ENCODE results near the gene CDC42SE2. TPM values are rescaled to one million over a fixed set of nuclear protein-coding genes. Genes with fewer than 3 reads are reported as not detected.
"Not testable (repeated sequence)": the region's sequence is repeated elsewhere in the genome, so short reads cannot be mapped to it uniquely, and the experiment has no call there.

CDC42SE2 gene
- total RNA-seq, 2 donors from 2014 or later = 51.0 to 63.5 TPM

DNA sequence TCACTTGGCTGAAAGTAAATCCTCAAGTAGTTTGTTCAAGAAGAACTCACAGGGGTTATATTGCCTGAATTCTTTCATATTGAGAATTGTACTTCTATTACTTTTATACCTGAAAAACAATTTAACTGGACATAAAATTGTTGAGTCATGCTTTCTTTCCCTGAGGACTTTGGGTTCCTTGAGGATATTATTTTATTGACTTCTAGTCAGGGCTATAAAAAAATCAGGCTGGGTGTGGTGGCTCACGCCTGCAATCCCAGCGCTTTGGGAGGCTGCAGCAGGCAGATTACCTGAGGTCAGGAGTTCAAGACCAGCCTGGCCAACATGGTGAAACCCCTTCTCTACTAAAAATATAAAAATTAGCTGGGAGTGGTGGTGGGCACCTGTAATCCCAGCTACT is 17.9 kb upstream of the CDC42SE2 start:
- 80% methylated on average over 2 of the region's 2 CpGs for WGBS
- DNase-seq (ENCODE audit: low spot score) = no peak
- Histone ChIP-seq H3K27me3 (replicated peaks; ENCODE audit: insufficient read depth) (no peaks in the 10 kb centered on the region), H3K36me3 (no peaks in the 10 kb centered on the region), H3K9me3 (no peaks in the 10 kb centered on the region), H3K4me3 (no peak overlapping the region), H3K4me1 (replicated peaks) (no peaks in the 10 kb centered on the region), H3K27ac (no peak overlapping the region)
- intact Hi-C loops (cut with DNase I) = no loop called here
- TF ChIP-seq POLR2AphosphoS5 (IDR thresholded peaks at IDR 0.05) = no peak
- no peak for TF ChIP-seq POLR2A (IDR thresholded peaks at IDR 0.05)
- TF ChIP-seq, protein P1, sequence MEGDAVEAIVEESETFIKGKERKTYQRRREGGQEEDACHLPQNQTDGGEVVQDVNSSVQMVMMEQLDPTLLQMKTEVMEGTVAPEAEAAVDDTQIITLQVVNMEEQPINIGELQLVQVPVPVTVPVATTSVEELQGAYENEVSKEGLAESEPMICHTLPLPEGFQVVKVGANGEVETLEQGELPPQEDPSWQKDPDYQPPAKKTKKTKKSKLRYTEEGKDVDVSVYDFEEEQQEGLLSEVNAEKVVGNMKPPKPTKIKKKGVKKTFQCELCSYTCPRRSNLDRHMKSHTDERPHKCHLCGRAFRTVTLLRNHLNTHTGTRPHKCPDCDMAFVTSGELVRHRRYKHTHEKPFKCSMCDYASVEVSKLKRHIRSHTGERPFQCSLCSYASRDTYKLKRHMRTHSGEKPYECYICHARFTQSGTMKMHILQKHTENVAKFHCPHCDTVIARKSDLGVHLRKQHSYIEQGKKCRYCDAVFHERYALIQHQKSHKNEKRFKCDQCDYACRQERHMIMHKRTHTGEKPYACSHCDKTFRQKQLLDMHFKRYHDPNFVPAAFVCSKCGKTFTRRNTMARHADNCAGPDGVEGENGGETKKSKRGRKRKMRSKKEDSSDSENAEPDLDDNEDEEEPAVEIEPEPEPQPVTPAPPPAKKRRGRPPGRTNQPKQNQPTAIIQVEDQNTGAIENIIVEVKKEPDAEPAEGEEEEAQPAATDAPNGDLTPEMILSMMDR (IDR thresholded peaks at IDR 0.05) = no peak

GRCh38 chr5:131246504-131246903 is 17.3 kb upstream of the CDC42SE2 start:
- intact Hi-C loops (cut with DNase I) = no loop called here
- DNase-seq (ENCODE audit: low spot score) = no peak
- Histone ChIP-seq H3K27me3 (replicated peaks; ENCODE audit: insufficient read depth) (no peaks in the 10 kb centered on the region), H3K4me3 (no peak overlapping the region), H3K4me1 (replicated peaks) (no peaks in the 10 kb centered on the region), H3K36me3 (no peaks in the 10 kb centered on the region), H3K27ac (no peak overlapping the region), H3K9me3 (no peaks in the 10 kb centered on the region)
- TF ChIP-seq, protein P1 (IDR thresholded peaks at IDR 0.05) = no peak
- TF ChIP-seq POLR2A (IDR thresholded peaks at IDR 0.05) (no peak), POLR2AphosphoS5 (IDR thresholded peaks at IDR 0.05) (no peak)
- 96% methylated on average over 4 of the region's 4 CpGs for WGBS

- TF ChIP-seq POLR2AphosphoS5 (IDR thresholded peaks at IDR 0.05) (peak; percentile 54), POLR2A (IDR thresholded peaks at IDR 0.05) (no peak)
- TF ChIP-seq, protein P1 (IDR thresholded peaks at IDR 0.05) = no peak
- 57% methylated on average over 3 of the region's 3 CpGs for WGBS
- peak overlapping the region; percentile 20 to 54 for H3K27ac ChIP-seq
These were observed 12.9 kb upstream of the CDC42SE2 start for GRCh38 chr5:131250751-131251475.

DNA sequence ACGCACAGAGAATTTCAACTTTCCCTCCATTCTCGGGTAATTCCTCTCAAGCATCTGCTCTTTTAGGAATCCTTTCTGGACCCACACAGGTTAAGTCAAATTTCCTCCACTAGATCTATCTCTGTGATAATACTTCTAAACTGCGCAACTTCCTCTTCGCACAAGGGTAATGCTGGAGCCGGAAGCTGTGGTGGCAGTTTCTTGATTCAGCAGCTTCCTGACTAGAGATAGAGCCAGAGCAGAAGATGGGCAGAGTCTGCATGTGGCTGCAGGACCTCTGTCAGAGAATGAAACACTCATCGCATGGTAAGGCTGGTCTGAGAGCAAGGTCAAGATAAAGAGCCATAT is 11.1 kb upstream of the CDC42SE2 start:
- Histone ChIP-seq H3K4me3 (no peak overlapping the region), H3K4me1 (replicated peaks) (no peaks in the 10 kb centered on the region), H3K27ac (no peak overlapping the region), H3K9me3 (no peaks in the 10 kb centered on the region), H3K36me3 (no peaks in the 10 kb centered on the region), H3K27me3 (replicated peaks; ENCODE audit: insufficient read depth) (no peaks in the 10 kb centered on the region)
- no peak for TF ChIP-seq POLR2A (IDR thresholded peaks at IDR 0.05)
- TF ChIP-seq POLR2AphosphoS5 (IDR thresholded peaks at IDR 0.05) = no peak
- TF ChIP-seq, protein P1 (IDR thresholded peaks at IDR 0.05) = no peak
- intact Hi-C loops (cut with DNase I) = no loop called here
- WGBS = 72% methylated on average over 6 of the region's 6 CpGs
- no peak for DNase-seq (ENCODE audit: low spot score)

More at GRCh38 chr5:131250751-131251475, 12.9 kb upstream of the CDC42SE2 start:
- H3K27me3 ChIP-seq (replicated peaks; ENCODE audit: insufficient read depth) = no peaks in the 10 kb centered on the region
- H3K4me1 ChIP-seq (replicated peaks) = no peaks in the 10 kb centered on the region
- intact Hi-C loops (cut with DNase I) = no loop called here
- no peaks in the 10 kb centered on the region for H3K36me3 ChIP-seq
- no peak for DNase-seq (ENCODE audit: low spot score)
- H3K4me3 ChIP-seq = no peak overlapping the region
- no peaks in the 10 kb centered on the region for H3K9me3 ChIP-seq

DNA sequence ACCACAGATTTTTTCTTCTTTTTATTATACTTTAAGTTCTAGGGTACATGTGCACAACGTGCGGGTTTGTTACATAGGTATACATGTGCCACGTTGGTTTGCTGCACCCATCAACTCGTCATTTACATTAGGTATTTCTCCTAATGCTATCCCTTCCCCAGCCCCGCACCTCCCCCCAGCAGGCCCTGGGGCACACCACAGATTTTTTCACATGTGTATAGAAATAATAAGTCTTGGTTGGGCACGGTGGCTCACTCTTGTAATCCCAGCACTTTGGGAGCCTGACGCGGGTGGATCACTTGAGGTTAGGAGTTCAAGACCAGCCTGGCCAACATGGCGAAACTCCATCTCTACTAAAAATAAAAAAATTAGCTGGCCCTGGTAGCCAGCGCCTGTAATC is 9.8 kb upstream of the CDC42SE2 start:
- H3K27ac ChIP-seq; DNase-seq (ENCODE audit: low spot score); H3K4me3 ChIP-seq; H3K4me1 ChIP-seq (replicated peaks); H3K36me3 ChIP-seq; H3K27me3 ChIP-seq (replicated peaks; ENCODE audit: insufficient read depth); H3K9me3 ChIP-seq; intact Hi-C loops (cut with DNase I): not testable (repeated sequence)
- WGBS = 96% methylated on average over 10 of the region's 10 CpGs
